ENCODE data around the gene ENTPD8. TPM values are rescaled to one million over a fixed set of nuclear protein-coding genes. Genes with fewer than 3 reads are reported as not detected.

ENTPD8 gene
- total and polyA plus RNA-seq, 5 experiments from 2014 or later: not detected

DNA sequence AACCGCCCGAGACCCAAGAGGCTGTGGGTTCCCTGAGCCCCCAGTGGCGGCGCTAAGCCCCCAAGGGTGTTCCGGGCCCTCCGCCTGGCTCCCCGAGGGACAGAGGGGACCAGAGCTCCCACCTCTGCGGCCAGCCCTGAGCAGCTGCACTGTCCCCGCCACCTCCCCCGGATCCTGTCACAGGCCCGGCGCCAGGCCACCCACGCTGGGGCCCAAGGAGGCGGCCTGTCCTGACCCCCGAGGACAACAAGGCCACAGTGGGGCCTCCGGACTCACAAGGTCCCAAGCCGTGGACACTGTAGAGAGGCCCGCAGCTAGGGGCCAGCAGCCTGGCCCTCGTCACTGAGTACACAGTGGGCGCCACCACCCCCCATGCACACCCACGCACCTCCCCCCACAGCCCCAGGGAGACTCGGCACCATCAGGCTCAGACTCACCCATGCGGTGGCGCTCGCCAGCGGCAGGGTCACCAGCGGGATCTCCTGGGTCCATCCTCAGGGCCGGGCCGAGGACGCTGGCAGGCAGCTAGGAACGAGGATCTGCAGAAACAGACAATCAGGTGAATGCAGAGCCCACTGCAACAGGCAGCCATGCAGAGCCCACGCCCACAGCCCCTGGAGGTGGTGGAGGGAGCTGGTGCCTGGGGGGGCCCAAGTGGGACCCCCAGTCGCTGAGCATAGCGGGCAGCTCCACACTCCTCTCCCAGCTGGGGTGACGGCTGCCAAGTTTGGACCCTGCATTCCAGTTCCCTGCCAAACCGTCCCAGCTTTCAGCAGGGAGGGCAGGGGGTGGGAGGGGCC, 46.1 kb downstream of the ENTPD8 start:
- Mint-ChIP-seq H3K4me3 (no peak overlapping the region), H3K9me3 (no peaks in the 10 kb centered on the region), H3K27ac (no peak overlapping the region), H3K27me3 (no peaks in the 10 kb centered on the region), H3K36me3 (peaks cover 0 to 7% (median 0%) of the 10 kb centered on the region in 3 donors), H3K4me1 (peaks cover 0 to 15% (median 2%) of the 10 kb centered on the region in 4 donors)
- POLR2A ChIA-PET: interaction anchor here (0.5 kb wide), 1 partner anchor 98 kb away, joined by 3 read pairs; no protein-coding TSS in a partner anchor
- ATAC-seq (no peak), DNase-seq (no peak)

GRCh38 chr9:137393176-137394150, 47.7 kb downstream of the ENTPD8 start:
- POLR2A ChIA-PET: no interaction called here
- Mint-ChIP-seq H3K27me3 (no peaks in the 10 kb centered on the region), H3K36me3 (peaks cover 0 to 5% (median 0%) of the 10 kb centered on the region in 3 donors), H3K4me1 (peaks cover 0 to 10% (median 0%) of the 10 kb centered on the region in 4 donors), H3K27ac (no peak overlapping the region), H3K9me3 (no peaks in the 10 kb centered on the region), H3K4me3 (no peak overlapping the region)
- ATAC-seq (no peak), DNase-seq (no peak)

GRCh38 chr9:137392232-137393007, 48.7 kb downstream of the ENTPD8 start:
- Mint-ChIP-seq H3K27me3 (no peaks in the 10 kb centered on the region), H3K27ac (peak overlapping the region in 2 of 10 donors; percentile 40 to 56), H3K9me3 (no peaks in the 10 kb centered on the region), H3K4me3 (no peak overlapping the region), H3K36me3 (peaks cover 0 to 4% (median 0%) of the 10 kb centered on the region in 3 donors), H3K4me1 (peaks cover 0 to 10% (median 4%) of the 10 kb centered on the region in 4 donors)
- POLR2A ChIA-PET: no interaction called here
- no peak for DNase-seq
- ATAC-seq: no peak

GRCh38 chr9:137391411-137391754, 49.8 kb downstream of the ENTPD8 start:
- no peaks in the 10 kb centered on the region for H3K9me3 Mint-ChIP-seq
- H3K27ac Mint-ChIP-seq: no peak overlapping the region
- H3K36me3 Mint-ChIP-seq: peaks cover 0 to 2% (median 0%) of the 10 kb centered on the region in 3 donors
- POLR2A ChIA-PET: no interaction called here
- H3K4me1 Mint-ChIP-seq: peaks cover 5 to 15% (median 10%) of the 10 kb centered on the region in 4 donors
- DNase-seq (no peak), ATAC-seq (no peak)
- no peaks in the 10 kb centered on the region for H3K27me3 Mint-ChIP-seq
- no peak overlapping the region for H3K4me3 Mint-ChIP-seq

GRCh38 chr9:137390553-137391410, 50.4 kb downstream of the ENTPD8 start:
- POLR2A ChIA-PET: no interaction called here
- Mint-ChIP-seq H3K9me3 (no peaks in the 10 kb centered on the region), H3K36me3 (peaks cover 0 to 2% (median 0%) of the 10 kb centered on the region in 3 donors), H3K4me3 (no peak overlapping the region), H3K27ac (peak overlapping the region in 4 of 10 donors; percentile 28 to 82 (median 54)), H3K27me3 (no peaks in the 10 kb centered on the region), H3K4me1 (peaks cover 5 to 17% (median 12%) of the 10 kb centered on the region in 4 donors)
- ATAC-seq: no peak
- no peak for DNase-seq

- Mint-ChIP-seq H3K4me1 (peaks cover 5 to 17% (median 13%) of the 10 kb centered on the region in 4 donors), H3K27me3 (no peaks in the 10 kb centered on the region), H3K36me3 (peaks cover 0 to 2% (median 0%) of the 10 kb centered on the region in 3 donors), H3K9me3 (no peaks in the 10 kb centered on the region), H3K4me3 (peak overlapping the region in 1 of 10 donors; percentile 12), H3K27ac (peak overlapping the region in 6 of 10 donors; percentile 53 to 89 (median 57))
- peak in 1 of 10 donors; percentile 57 for DNase-seq
- POLR2A ChIA-PET: no interaction called here
- ATAC-seq: no peak
These were observed 51.8 kb downstream of the ENTPD8 start for GRCh38 chr9:137389428-137389746.

- Mint-ChIP-seq H3K36me3 (peaks cover 0 to 2% (median 0%) of the 10 kb centered on the region in 3 donors), H3K9me3 (no peaks in the 10 kb centered on the region), H3K4me1 (peaks cover 5 to 17% (median 13%) of the 10 kb centered on the region in 4 donors), H3K27me3 (no peaks in the 10 kb centered on the region), H3K27ac (peak overlapping the region in 5 of 10 donors; percentile 58 to 97 (median 90)), H3K4me3 (peak overlapping the region in 2 of 10 donors; percentile 26 to 76)
- POLR2A ChIA-PET: interaction anchor here (0.7 to 2.1 kb wide), 3 partner anchors 34 to 148 kb away, joined by 3 to 12 read pairs (median 7); partner anchors contain the start of genes EXD3, NOXA1 and TUBB4B
- no peak for ATAC-seq
- no peak for DNase-seq
These were observed 52.3 kb downstream of the ENTPD8 start for GRCh38 chr9:137388589-137389427.

- DNase-seq (no peak), ATAC-seq (peak in 1 of 2 donors; percentile 27)
- H3K27me3 Mint-ChIP-seq: no peaks in the 10 kb centered on the region
- peaks cover 0 to 2% (median 0%) of the 10 kb centered on the region in 3 donors for H3K36me3 Mint-ChIP-seq
- no peaks in the 10 kb centered on the region for H3K9me3 Mint-ChIP-seq
- H3K27ac Mint-ChIP-seq: peak overlapping the region in 6 of 10 donors; percentile 86 to 97 (median 94)
- POLR2A ChIA-PET: interaction anchor here (0.5 to 2.1 kb wide), 7 partner anchors 20 to 148 kb away, joined by 3 to 12 read pairs (median 4); partner anchors contain the start of genes EXD3, NOXA1, NRARP and TUBB4B
- peak overlapping the region in 4 of 10 donors; percentile 43 to 76 (median 56) for H3K4me3 Mint-ChIP-seq
- H3K4me1 Mint-ChIP-seq: peaks cover 5 to 17% (median 13%) of the 10 kb centered on the region in 4 donors
These were observed 53.1 kb downstream of the ENTPD8 start for GRCh38 chr9:137387891-137388560.

GRCh38 chr9:137387114-137387890, 53.9 kb downstream of the ENTPD8 start:
- DNase-seq: peak in 5 of 10 donors; percentile 12 to 59 (median 46)
- no peaks in the 10 kb centered on the region for H3K27me3 Mint-ChIP-seq
- H3K4me3 Mint-ChIP-seq: peak overlapping the region in 7 of 10 donors; percentile 48 to 76 (median 60)
- POLR2A ChIA-PET: interaction anchor here (1.4 to 2.1 kb wide), 4 partner anchors 19 to 147 kb away, joined by 3 to 12 read pairs (median 6); partner anchors contain the start of genes EXD3, NOXA1, NRARP and TUBB4B
- peaks cover 5 to 17% (median 13%) of the 10 kb centered on the region in 4 donors for H3K4me1 Mint-ChIP-seq
- ATAC-seq: peak; percentile 88 to 89
- peak overlapping the region in 6 of 10 donors; percentile 86 to 97 (median 94) for H3K27ac Mint-ChIP-seq
- peaks cover 0 to 2% (median 0%) of the 10 kb centered on the region in 3 donors for H3K36me3 Mint-ChIP-seq
- no peaks in the 10 kb centered on the region for H3K9me3 Mint-ChIP-seq

Data from naive thymus-derived CD8-positive, alpha-beta T cell (primary cell).